ENCODE results near the gene ACSM3.
"Not testable (repeated sequence)": the region's sequence is repeated elsewhere in the genome, so short reads cannot be mapped to it uniquely, and the experiment has no call there.

The ACSM3 gene

DNA sequence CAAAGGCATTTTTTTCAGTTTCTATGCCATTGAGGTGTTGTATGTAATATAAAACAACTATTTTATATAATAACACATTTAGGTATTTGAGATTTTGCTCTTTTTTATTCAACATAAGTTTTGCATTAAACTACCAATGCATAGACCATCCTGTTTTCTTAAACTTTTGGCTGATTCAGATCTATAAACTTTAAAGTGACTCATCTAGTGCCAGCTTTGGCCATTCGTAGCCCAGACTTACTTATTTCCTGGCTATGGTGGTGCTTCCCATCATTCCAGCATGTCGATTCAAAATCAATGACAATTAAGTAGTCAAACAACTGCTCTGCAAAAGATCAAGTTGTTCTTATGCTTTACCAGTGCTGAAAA lies 39.4 kb downstream of the ACSM3 start:
- Histone ChIP-seq H3K14ac (ENCODE audit: low read length) (no peak overlapping the region), H3K9me3 (ENCODE audit: insufficient read depth, low read depth, low read length) (no peaks in the 10 kb centered on the region), H4K12ac (ENCODE audit: low read depth, low read length) (no peak overlapping the region), H3K23ac (ENCODE audit: low read length) (no peak overlapping the region), H4K91ac (ENCODE audit: low read depth, low read length) (no peak overlapping the region), H3K4me3 (ENCODE audit: low read depth, low read length) (no peak overlapping the region), H3K27ac (ENCODE audit: low read depth, low read length) (no peak overlapping the region), H3K36me3 (ENCODE audit: control insufficient read depth in 1 of 2, insufficient read depth in 2 of 2, low read length in 2 of 2) (peaks cover 2% of the 10 kb centered on the region in 2 experiments), H3K4me1 (ENCODE audit: control insufficient read depth in 1 of 2, insufficient read depth in 2 of 2, low read length in 2 of 2) (peaks cover 0 to 2% of the 10 kb centered on the region in 2 experiments), H3K79me1 (ENCODE audit: low read length) (peaks cover 8% of the 10 kb centered on the region), H3K79me2 (ENCODE audit: control insufficient read depth, insufficient read depth, low read length, poor library complexity) (peaks cover 4% of the 10 kb centered on the region), H3K27me3 (ENCODE audit: insufficient read depth, low read length) (no peaks in the 10 kb centered on the region), H2AFZ (ENCODE audit: insufficient read depth, low read length, poor library complexity) (no peak overlapping the region), H3K4me2 (ENCODE audit: low read length) (no peak overlapping the region), H2BK12ac (ENCODE audit: low read length) (no peak overlapping the region), H3K4ac (ENCODE audit: low read depth, low read length) (no peak overlapping the region), H3K9ac (ENCODE audit: low read length) (no peak overlapping the region), H3K18ac (ENCODE audit: low read length) (no peak overlapping the region), H2AK5ac (ENCODE audit: low read length) (no peak overlapping the region), H2BK120ac (ENCODE audit: insufficient read depth, low read length, poor library complexity) (no peak overlapping the region), H2BK5ac (ENCODE audit: low read depth, low read length, poor library complexity) (no peak overlapping the region), H4K8ac (ENCODE audit: low read depth, low read length) (no peak overlapping the region)
- WGBS (ENCODE audit: extremely low coverage, insufficient coverage, insufficient read length): no CpG with 5 or more reads among the region's 2 CpGs
- DNase-seq: no peak

DNA sequence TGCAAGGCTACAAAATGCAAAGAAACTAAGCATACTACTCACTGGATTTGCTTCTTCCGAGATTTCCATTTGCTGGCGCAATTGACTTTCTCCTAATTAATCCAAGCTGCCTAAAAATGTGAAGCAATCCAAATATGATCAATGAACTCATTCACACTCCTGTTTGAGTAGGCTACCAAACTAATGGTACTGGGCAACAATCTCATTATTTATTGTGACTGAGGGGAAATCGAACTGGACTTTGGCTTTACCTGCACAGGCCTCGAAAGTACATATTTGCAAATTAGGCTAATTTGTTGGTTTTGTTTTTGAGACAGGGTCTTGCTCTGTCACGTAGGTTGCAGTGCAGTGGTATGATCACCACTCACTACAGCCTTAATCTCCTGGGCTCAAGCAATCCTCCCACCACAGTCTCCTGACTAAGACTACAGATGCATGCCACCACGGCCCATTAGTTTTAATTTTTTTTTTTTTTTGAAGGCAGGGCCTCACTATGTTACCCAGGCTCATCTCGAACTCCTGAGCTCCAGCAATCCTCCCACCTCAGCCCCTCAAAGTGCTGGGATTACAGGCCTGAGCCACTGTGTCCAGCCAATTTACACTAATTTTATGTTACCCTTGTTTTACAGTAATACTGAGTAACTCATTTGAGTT lies 39.9 kb downstream of the ACSM3 start:
- H3K9ac ChIP-seq (ENCODE audit: low read length): no peak overlapping the region
- no peak overlapping the region for H3K18ac ChIP-seq (ENCODE audit: low read length)
- no peak overlapping the region for H2BK12ac ChIP-seq (ENCODE audit: low read length)
- H3K79me2 ChIP-seq (ENCODE audit: control insufficient read depth, insufficient read depth, low read length, poor library complexity): peaks cover 4% of the 10 kb centered on the region
- H4K12ac ChIP-seq (ENCODE audit: low read depth, low read length): no peak overlapping the region
- H2BK5ac ChIP-seq (ENCODE audit: low read depth, low read length, poor library complexity): no peak overlapping the region
- no CpG with 5 or more reads among the region's 7 CpGs for WGBS (ENCODE audit: extremely low coverage, insufficient coverage, insufficient read length)
- peaks cover 0 to 2% of the 10 kb centered on the region in 2 experiments for H3K4me1 ChIP-seq (ENCODE audit: control insufficient read depth in 1 of 2, insufficient read depth in 2 of 2, low read length in 2 of 2)
- peaks cover 0 to 2% of the 10 kb centered on the region in 2 experiments for H3K36me3 ChIP-seq (ENCODE audit: control insufficient read depth in 1 of 2, insufficient read depth in 2 of 2, low read length in 2 of 2)
- H3K79me1 ChIP-seq (ENCODE audit: low read length): peaks cover 8% of the 10 kb centered on the region
- H2AFZ ChIP-seq (ENCODE audit: insufficient read depth, low read length, poor library complexity): no peak overlapping the region
- H3K23ac ChIP-seq (ENCODE audit: low read length): no peak overlapping the region
- H2BK120ac ChIP-seq (ENCODE audit: insufficient read depth, low read length, poor library complexity): no peak overlapping the region
- H4K8ac ChIP-seq (ENCODE audit: low read depth, low read length): no peak overlapping the region
- H3K4ac ChIP-seq (ENCODE audit: low read depth, low read length): no peak overlapping the region
- H3K14ac ChIP-seq (ENCODE audit: low read length): no peak overlapping the region
- H3K4me3 ChIP-seq (ENCODE audit: low read depth, low read length): no peak overlapping the region
- DNase-seq: no peak
- H3K27me3 ChIP-seq (ENCODE audit: insufficient read depth, low read length): no peaks in the 10 kb centered on the region
- H3K4me2 ChIP-seq (ENCODE audit: low read length): no peak overlapping the region
- no peak overlapping the region for H4K91ac ChIP-seq (ENCODE audit: low read depth, low read length)
- H3K27ac ChIP-seq (ENCODE audit: low read depth, low read length): no peak overlapping the region
- H3K9me3 ChIP-seq (ENCODE audit: insufficient read depth, low read depth, low read length): no peaks in the 10 kb centered on the region
- H2AK5ac ChIP-seq (ENCODE audit: low read length): no peak overlapping the region

DNA sequence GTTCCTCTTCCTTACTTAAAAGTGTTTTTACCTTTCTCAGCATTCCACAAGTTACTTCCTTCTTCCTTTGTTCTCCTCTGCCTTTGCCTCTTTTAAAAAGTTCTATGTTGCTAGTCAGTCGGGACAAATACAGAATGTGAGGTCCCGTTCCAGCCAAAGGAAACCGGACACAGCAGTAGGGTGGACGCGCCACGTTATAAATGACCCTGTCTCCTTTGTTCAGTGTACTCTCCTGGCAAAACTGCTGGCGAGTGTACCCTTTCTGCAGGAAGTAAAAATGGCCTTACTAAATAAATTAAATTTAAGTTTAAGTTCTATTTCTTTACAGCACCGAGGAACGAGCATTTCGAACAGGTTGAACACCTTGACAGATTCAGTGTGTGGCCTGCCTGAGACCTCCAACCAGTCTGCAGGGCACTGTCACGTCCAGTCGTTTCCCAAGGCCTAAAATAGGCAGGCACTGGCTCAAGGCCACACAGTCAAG lies 41.9 kb downstream of the ACSM3 start:
- peak overlapping the region; percentile 70 for H2BK5ac ChIP-seq (ENCODE audit: low read depth, low read length, poor library complexity)
- peak overlapping the region; percentile 47 for H3K23ac ChIP-seq (ENCODE audit: low read length)
- not testable (repeated sequence) for H3K36me3 ChIP-seq (ENCODE audit: control insufficient read depth in 1 of 2, insufficient read depth in 2 of 2, low read length in 2 of 2); H2AK5ac ChIP-seq (ENCODE audit: low read length); DNase-seq; H3K79me2 ChIP-seq (ENCODE audit: control insufficient read depth, insufficient read depth, low read length, poor library complexity); H3K79me1 ChIP-seq (ENCODE audit: low read length); H3K9me3 ChIP-seq (ENCODE audit: insufficient read depth, low read depth, low read length); H3K27me3 ChIP-seq (ENCODE audit: insufficient read depth, low read length); H2BK12ac ChIP-seq (ENCODE audit: low read length); H3K4me1 ChIP-seq (ENCODE audit: control insufficient read depth in 1 of 2, insufficient read depth in 2 of 2, low read length in 2 of 2)
- H4K12ac ChIP-seq (ENCODE audit: low read depth, low read length): peak overlapping the region; percentile 80
- H2AFZ ChIP-seq (ENCODE audit: insufficient read depth, low read length, poor library complexity): peak overlapping the region; percentile 91
- H3K18ac ChIP-seq (ENCODE audit: low read length): peak overlapping the region; percentile 85
- peak overlapping the region; percentile 84 for H3K4me2 ChIP-seq (ENCODE audit: low read length)
- peak overlapping the region; percentile 67 for H3K14ac ChIP-seq (ENCODE audit: low read length)
- no CpG with 5 or more reads among the region's 12 CpGs for WGBS (ENCODE audit: extremely low coverage, insufficient coverage, insufficient read length)
- peak overlapping the region; percentile 83 for H4K91ac ChIP-seq (ENCODE audit: low read depth, low read length)
- peak overlapping the region; percentile 72 for H2BK120ac ChIP-seq (ENCODE audit: insufficient read depth, low read length, poor library complexity)
- peak overlapping the region; percentile 93 for H3K4ac ChIP-seq (ENCODE audit: low read depth, low read length)
- peak overlapping the region; percentile 39 for H3K27ac ChIP-seq (ENCODE audit: low read depth, low read length)
- H3K9ac ChIP-seq (ENCODE audit: low read length): peak overlapping the region; percentile 99
- peak overlapping the region; percentile 98 for H4K8ac ChIP-seq (ENCODE audit: low read depth, low read length)
- H3K4me3 ChIP-seq (ENCODE audit: low read depth, low read length): peak overlapping the region; percentile 93

DNA sequence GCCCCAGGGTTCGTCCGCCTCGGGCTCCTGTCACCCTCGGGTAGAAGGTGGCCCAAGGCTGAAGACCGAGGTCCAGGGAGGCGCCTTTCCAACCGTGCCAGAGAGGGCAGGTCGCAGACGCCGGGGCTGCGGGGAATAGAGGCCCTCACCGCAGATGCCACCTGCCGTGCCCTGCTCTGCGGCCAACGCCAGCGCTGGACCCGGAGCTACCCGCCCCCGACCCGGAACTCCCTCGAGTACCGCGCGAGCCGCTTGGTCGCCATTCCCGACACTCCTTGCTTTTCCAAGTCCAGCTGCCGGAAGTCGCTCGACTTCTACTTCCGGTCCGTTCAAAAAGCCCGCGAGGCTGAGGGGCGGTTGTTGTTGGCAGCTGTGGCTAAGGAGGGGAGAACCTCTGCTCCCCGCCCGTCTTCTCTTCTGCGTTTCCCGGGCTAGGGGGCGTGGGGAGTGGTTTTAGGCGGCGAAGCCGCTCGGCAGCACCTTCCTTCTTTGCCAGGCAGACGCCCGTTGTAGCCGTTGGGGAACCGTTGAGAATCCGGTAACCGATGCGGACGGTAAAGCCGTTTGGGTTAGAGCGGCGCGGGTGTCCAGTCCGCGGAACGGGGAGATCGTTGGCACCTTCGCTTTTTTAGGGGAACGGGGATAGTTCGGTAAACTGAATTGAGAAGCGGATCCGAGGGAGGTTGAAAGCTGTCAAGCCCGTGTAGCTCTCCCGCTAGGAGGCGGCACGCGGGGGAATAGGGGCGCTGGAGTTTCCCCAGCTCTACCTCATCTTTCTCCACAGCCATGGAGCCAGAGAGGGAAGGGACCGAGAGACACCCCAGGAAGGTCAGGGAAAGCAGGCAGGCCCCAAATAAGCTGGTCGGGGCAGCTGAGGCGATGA lies 42.6 kb downstream of the ACSM3 start, which contains the start of the genes ERI2 and REXO5:
TSS of gene ERI2 (minus strand) at position 305 of the 883 bp plus-strand sequence. CDS start at position 263, 42 bp downstream.
TSS of gene REXO5 (plus strand) at position 360 of the 883 bp plus-strand sequence. CDS start at position 787, 427 bp downstream.
- H2AFZ ChIP-seq (ENCODE audit: insufficient read depth, low read length, poor library complexity): peak within 1 kb of the TSS; percentile 91
- H3K14ac ChIP-seq (ENCODE audit: low read length): peak within 1 kb of the TSS; percentile 67

More for the DNA sequence above, 42.6 kb downstream of the ACSM3 start, which contains the start of the genes ERI2 and REXO5:
- H3K36me3 ChIP-seq (ENCODE audit: control insufficient read depth in 1 of 2, insufficient read depth in 2 of 2, low read length in 2 of 2): peaks cover 0 to 2% of the 10 kb centered on the region in 2 experiments
- peak; percentile 96 to 98 for DNase-seq
- peaks cover 0 to 2% of the 10 kb centered on the region in 2 experiments for H3K4me1 ChIP-seq (ENCODE audit: control insufficient read depth in 1 of 2, insufficient read depth in 2 of 2, low read length in 2 of 2)
- peak within 1 kb of the TSS; percentile 93 for H3K4me3 ChIP-seq (ENCODE audit: low read depth, low read length)
- peak within 1 kb of the TSS; percentile 99 for H3K9ac ChIP-seq (ENCODE audit: low read length)
- no peak within 1 kb of the TSS for H2AK5ac ChIP-seq (ENCODE audit: low read length)
- H4K91ac ChIP-seq (ENCODE audit: low read depth, low read length): peak within 1 kb of the TSS; percentile 83
- H3K79me1 ChIP-seq (ENCODE audit: low read length): peaks cover 8% of the 10 kb centered on the region
- H2BK12ac ChIP-seq (ENCODE audit: low read length): no peak within 1 kb of the TSS
- peak within 1 kb of the TSS; percentile 72 for H2BK120ac ChIP-seq (ENCODE audit: insufficient read depth, low read length, poor library complexity)
- peak within 1 kb of the TSS; percentile 80 for H4K12ac ChIP-seq (ENCODE audit: low read depth, low read length)
- peak within 1 kb of the TSS; percentile 74 for H3K27ac ChIP-seq (ENCODE audit: low read depth, low read length)
- H3K9me3 ChIP-seq (ENCODE audit: insufficient read depth, low read depth, low read length): no peaks in the 10 kb centered on the region
- H3K18ac ChIP-seq (ENCODE audit: low read length): peak within 1 kb of the TSS; percentile 85
- WGBS (ENCODE audit: extremely low coverage, insufficient coverage, insufficient read length): no CpG with 5 or more reads among the region's 74 CpGs
- peak within 1 kb of the TSS; percentile 98 for H4K8ac ChIP-seq (ENCODE audit: low read depth, low read length)
- H3K79me2 ChIP-seq (ENCODE audit: control insufficient read depth, insufficient read depth, low read length, poor library complexity): peaks cover 4% of the 10 kb centered on the region
- peak within 1 kb of the TSS; percentile 47 for H3K23ac ChIP-seq (ENCODE audit: low read length)
- H3K4me2 ChIP-seq (ENCODE audit: low read length): peak within 1 kb of the TSS; percentile 84
- peak within 1 kb of the TSS; percentile 93 for H3K4ac ChIP-seq (ENCODE audit: low read depth, low read length)
- H3K27me3 ChIP-seq (ENCODE audit: insufficient read depth, low read length): no peaks in the 10 kb centered on the region
- peak within 1 kb of the TSS; percentile 70 for H2BK5ac ChIP-seq (ENCODE audit: low read depth, low read length, poor library complexity)
